Stimulated activated CD4-positive, alpha-beta T cell treated with anti-CD3 and anti-CD28 coated beads, Interleukin-12 subunit alpha, Interleukin-12 subunit beta, amount 100 ng/mL, for 4 hours (primary cell): ENCODE results near the gene SLC6A16.
"Not testable (repeated sequence)": the region's sequence is repeated elsewhere in the genome, so short reads cannot be mapped to it uniquely, and the experiment has no call there.

Experiments
- DNase-seq: peaks from one replicate; pipeline ENCODE4 v3.0.0-alpha.2; 2020

SLC6A16 gene

DNA sequence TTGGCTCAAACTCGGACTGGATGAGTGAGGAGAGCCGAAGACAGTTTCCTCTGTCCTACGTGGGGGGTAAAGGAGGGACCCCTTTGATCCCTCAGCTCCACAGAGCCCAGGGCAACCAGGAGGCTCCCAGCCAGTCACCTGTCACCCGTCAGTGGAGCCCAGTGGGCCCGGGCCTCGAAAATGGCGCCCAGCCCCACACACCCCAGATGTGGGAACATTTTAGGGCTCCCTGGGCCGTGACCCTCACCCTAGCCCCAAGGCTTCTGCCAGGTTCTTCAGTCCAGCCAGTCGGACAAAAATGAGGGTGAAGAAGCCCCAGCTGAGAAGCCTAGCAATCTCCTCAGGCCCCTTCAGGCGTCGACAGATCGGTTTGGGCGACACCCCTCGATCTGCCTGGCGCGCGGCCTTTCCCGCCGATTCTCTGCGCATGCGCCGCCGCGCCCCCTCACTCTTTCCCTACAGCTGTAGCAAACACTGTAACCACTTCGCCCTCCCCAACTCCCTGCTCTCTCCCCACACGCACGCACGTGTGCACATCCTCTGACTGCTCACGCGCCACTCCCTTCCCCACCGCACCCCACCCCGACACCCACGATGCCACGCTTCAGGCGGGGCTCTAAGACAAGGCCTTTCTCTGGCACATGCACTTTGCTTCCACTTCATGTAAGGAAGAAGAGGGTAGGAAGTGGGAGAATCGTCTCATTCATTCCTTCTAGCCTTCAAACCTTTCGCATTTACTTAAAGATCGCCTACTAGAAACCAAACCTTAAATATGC lies at the start of gene SLC6A16:
TSS of gene SLC6A16 (minus strand) at position 391 of the 776 bp plus-strand sequence. CDS start 13,844 bp downstream, outside the sequence.
- no peak for DNase-seq

DNA sequence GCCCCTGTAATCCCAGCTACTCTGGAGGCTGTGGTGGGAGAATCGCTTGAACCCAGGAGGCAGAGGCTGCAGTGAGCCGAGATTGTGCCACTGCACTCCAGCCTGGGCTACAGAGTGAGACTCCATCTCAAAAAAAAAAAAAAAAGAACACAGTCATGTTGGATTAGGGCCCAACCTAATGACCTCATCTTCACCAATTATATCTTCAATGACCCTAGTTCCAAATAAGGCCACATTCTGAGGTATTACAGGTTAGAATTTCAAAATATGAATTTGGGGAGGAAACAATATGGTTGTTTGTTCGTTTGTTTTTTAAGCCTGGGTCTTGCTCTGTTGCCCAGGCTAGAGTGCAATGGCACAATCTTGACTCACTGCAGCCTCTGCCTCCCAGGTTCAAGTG lies 48.2 kb upstream of the SLC6A16 start:
- DNase-seq: not testable (repeated sequence)

DNA sequence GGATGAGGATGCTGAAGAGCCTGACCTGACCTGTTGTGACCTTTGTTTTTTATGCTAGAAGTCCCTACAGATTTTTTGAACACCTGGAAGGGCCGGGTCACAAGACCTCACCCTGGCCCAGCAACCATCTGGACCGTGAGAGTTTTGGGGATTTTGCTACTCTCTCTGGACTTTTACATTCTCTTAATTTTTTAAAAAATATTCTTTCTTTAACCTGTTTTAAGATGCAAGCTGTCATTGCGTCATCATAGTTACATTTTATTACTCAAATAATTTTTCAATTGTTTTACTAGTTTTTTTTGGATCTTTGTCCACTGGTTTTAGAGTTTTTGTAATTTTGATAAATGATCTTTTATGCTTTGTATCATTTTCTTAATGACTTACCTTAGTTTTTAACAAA lies 46.2 kb upstream of the SLC6A16 start:
- DNase-seq: no peak

DNA sequence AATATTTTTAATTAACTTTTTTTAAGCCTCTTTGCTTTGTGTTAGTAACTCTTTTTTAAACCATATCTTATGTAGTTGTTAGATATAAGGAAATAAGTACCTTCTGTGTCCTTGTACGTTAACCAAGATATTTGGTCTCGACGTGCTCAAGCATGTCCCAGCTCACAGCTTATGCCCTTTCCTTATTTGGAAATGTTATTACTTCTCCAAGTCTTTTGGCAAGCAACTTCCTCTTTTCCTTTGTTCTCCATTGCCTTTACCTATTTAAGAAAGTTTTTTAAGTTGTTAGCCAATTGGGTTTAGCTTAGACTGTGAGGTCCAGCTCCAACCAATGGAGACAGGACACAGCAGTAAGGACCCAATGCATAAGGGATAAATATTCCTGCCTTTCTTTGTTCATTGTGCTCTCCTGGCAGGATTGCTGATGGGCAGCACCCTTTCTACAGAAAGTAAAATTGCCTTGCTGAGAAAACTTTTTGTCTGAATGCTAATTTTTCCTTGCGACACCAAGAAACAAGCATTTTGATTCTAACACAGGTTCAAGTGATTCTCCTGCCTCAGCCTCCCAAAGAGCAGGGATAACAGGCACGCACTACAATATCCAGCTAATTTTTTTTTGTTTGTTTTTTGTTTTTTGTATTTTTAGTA lies 43.8 kb upstream of the SLC6A16 start:
- no peak for DNase-seq

DNA sequence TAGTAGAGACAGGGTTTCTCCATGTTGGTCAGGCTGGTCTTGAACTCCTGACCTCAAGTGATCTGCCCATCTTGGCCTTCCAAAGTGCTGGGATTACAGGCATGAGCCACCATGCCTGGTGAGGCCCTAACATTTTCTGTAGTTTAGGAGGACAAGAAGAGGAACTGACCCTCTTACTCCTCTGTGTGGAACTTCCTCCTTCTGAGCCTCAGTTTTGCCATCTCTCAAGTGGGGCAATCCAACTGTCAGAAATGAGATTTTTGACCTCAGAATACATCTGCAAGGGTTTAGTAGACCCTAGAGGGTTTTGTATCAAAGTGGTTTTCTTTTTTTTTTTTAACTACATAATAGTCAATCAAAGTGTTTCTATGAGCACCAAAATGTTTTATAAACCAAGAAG lies 41.1 kb upstream of the SLC6A16 start:
- no peak for DNase-seq

DNA sequence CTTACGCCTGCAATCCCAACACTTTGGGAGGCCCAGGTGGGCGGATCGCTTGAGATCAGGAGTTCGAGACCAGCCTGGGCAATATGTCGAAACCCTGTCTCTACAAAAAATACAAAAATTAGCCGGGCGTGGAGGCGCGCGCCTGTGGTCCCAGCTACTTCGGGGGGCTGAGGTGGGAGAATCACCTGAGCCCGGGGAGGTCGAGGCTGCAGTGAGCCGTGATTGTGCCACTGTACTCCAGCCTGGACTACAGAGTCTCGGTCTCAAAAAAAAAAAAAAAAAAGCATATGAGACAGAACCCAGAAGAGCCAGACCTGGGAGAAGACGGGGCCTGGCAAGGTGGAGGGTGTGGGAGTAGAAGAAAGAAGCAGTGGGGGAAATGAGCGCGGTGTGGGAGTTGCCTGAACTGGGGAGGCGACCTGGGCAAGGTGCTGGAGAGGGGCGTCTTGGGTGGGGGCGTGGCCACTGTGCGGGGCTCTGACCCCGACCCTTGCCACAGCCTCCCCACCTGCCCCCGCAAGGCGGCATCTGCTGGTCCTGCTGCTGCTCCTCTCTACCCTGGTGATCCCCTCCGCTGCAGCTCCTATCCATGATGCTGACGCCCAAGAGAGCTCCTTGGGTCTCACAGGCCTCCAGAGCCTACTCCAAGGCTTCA lies 39.2 kb upstream of the SLC6A16 start:
- no peak for DNase-seq

DNA sequence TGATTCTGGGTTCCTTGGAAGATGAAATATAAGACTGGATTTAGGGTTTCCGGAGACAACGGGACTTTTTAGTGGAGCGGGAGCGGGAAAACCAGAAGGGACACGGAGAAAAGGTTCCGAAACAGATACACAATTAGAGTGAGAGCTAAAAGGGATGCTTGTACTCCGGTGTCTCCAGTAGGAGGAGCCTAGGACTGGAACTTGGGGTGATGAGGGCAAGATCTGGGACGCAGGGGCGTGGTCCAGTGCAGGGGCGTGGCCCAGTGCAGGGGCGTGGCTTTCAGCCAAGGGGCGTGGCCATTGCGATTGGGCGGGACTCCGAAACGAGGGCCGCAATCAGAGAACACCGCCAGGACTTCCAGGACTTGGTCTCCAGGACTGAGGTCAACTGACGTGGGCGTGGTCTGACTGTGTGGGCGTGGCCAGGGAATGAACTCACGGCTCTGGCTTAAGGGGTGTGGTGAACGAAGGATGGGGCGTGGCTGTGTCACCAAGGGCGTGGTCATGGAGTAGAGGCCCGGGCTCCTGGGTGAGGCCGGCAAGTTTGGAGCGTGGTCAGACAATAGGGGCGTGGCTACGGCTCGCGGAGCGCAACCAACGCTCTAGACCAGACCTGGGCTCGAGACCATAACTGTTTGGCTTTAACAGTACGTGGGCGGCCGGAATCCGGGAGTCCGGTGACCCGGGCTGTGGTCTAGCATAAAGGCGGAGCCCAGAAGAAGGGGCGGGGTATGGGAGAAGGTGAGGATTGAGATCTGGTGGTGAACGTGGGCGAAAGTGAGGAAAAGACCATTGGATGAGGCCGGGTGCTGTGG lies 38.5 kb upstream of the SLC6A16 start, which contains the start of gene DKKL1:
TSS of gene DKKL1 (plus strand) at position 610 of the 815 bp plus-strand sequence. CDS start at position 732, 122 bp downstream.
- peak; percentile 46 for DNase-seq

DNA sequence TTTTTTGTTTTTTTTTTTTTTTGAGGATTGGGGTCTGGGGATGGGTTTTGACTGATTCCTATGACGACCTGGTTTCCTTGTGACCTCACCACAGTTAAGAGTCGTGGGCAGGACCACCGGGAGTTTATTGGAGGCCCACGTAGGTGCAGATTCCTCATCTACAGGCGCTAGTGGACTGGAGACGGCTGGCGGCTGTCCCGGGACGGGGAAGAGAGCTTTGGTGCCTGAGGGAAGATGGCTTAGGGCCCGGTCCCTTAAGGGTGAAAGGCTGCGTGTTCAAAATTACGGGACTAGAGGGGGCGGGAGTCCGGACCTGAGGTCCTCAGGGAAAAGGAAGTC lies 37.9 kb upstream of the SLC6A16 start:
- no peak for DNase-seq

DNA sequence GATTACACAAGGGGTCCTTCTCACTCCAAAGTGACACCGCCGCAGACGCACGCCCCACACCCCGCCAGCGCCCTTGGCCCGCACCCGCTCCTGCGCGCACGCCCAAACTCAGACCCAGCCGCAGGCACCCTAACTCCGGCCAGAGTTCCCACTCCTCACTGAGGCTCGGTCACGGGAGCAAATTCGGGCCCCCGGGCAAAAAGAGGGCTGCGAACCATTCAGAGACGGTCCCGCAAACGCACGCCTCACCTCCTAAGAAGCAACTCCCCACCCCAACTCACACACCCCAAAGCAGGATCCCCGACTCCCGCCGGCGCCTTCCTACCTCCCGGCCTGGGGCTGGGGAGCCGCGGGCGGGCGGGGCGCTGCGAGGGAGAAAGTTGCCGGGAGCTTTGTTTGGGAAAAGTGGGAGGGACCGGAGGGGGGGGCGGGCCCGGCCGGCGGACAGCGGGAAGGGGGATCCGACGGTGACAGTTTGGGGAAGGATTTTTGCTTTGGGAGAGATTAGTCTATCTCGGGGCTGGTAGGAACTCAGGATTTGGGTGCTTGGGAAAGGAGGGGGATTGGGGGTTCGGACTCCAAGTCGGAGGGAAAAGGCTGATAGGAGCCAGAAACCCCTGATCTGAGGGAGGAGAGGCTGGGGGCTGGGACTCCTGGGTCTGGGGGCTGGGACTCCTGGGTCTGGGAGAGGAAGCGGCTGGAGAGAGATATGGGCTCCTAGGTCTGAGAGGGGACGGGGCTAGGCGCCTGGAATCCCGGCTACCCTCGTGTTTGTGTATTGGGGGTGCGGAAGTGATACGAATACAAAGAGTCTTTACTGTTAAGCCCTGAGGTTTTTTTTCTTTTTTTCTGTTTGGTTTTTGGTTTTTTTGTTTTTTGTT lies 37.3 kb upstream of the SLC6A16 start, which contains the start of gene TEAD2:
TSS of gene TEAD2 (minus strand) at position 369 of the 881 bp plus-strand sequence. CDS start 2,341 bp downstream, outside the sequence.
- DNase-seq: no peak

DNA sequence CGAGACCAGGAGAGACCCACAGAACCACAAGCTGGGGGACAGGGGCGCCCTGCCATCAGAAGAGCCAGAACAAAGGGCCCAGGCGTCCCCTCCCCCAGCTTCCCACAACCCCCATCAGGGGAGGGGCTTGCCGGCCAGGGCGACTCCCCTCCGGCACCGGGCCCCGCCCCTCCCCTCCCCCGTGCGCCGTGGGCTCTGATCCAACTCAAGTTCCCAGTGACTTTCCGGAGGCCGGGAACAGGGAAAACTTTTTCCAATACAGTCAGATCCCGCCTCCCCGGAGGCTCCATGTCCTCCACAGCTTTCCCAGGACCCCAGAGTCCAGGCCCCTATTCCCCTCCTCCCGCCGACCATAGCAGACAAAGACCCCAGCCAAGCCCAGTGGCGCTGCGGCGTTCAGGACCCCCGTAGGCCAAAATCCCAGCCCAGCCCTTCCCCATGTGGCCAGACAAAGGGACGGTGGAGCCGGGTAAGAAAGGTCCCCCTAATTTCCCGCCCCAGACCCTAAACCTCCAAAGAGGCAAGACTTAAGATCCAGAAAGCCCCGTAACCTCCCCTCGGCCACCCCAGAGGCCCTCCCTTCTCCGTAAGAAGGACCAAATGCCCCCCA lies 36.6 kb upstream of the SLC6A16 start:
- DNase-seq: no peak

DNA sequence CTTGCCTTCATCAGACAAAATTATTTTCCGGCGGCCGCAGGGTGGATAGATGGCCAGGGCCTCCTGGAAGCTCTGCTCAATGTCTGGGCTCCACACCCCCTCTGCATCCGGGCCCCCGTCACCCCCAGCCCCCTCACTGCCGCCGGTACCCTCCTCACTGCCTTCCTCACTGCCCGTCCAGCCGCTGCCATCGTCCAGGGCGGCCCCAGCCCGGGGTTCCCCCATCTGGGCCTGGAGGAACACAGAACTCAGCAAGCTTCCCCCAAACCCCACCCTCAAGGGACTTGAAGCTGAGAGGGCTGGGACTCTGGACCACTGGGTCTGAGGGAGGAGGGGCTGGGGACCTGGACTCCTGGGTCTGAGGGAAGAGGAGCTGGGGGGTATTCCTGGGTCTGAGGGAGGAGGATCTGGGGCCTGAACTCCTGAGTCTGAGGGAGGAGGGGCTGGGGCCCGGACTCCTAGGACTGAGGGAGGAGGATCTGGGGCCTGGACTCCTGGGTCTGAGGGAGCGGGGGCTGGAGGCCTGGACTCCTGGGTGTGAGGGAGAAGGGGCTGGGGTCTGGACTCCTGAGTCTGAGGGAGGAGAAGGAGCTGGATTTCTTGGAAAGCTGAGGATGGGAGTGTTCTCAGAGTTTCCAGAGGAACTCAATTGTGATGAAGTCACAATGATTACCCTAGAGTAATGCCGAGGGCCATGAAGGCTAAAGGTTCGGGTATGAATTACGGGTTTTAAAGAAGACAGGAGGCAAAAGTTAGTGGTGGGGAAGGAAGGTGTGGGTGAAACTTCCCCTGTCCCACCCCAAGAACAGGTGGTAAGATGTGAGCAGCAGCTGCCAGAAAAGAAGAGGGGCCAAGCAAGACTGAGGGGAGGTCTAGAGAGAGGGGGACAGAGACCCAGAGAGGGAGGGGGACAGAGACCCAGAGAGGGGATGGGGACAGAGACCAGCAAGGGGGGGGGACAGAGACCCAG lies 35.1 kb upstream of the SLC6A16 start:
- no peak for DNase-seq

DNA sequence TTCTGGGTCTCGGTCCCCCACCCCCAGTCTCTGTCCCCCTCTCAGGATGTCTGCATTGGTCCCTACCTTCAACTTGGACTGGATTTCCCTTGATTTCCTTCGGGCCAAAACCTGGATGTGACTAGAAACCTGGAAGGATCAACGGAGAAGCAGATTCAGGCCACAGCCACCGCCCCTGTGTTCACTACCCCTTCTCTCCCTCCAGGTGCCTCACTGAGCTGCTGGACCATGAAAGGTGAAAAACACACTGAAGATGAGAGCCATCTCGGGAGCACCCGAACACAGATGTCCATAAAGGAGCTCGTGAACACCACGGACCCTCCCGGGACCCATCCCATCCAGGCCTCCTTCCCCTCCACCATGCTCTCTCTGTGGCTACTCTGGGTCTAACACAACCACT lies 32.2 kb upstream of the SLC6A16 start:
- no peak for DNase-seq

DNA sequence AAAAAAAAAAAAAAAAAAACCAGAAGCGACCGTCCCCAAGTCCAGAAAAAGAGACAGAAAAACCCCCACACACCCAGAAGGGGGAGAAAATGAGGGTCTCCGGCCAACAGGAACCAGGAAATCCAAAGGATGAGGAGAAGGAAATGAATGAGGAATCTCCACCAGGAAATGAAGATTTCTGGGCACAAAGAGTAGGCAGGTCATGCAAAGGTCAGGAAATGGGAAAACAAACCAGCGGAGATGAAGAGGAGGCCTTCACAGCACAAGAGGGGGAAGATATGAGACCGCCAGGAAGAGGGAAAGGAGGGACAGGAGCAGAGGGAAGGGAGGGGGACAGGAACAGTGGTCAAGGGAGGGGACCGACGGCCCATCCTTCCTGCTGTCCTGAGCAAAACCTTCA lies 31.4 kb upstream of the SLC6A16 start:
- no peak for DNase-seq

DNA sequence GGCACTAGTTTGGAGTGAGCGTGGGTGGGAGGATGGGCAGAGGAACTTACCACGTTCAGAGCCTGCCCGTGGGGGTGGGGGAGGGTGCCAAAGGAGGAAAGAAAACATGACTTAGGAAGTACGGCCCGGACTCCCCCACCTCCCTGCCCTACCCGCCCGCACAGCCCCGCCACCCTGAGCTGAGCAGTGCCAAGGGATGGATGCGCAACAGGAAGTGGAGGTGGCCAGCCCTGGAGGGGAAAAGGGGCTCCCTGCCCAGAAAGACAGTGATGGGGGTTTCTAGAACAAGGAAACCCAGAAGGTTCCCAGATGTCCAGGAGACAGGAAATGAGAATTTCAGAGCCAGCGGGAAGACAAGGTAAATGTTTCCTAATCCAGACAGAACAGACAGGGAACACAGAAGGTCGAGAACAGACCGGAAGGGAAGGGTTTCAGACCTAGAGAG lies 30.9 kb upstream of the SLC6A16 start:
- DNase-seq: no peak

DNA sequence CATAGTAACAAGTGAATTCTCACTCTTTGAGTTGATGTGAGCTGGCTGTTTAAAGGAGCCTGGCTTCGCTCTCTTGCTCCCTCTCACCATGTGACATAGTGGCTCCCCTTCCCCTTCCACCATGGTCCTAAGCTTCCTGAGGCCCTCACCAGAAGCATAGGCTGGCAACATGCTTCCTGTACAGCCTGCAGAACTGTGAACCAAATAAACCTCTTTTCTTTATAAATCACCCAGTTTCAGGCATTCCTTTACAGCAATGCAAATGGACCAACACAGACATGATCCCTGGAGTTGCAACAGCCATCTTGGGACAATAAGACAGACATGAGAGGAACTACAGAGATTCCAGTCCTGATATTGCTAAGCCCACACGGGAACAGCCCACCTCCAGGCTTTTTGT lies 24.6 kb upstream of the SLC6A16 start:
- no peak for DNase-seq

DNA sequence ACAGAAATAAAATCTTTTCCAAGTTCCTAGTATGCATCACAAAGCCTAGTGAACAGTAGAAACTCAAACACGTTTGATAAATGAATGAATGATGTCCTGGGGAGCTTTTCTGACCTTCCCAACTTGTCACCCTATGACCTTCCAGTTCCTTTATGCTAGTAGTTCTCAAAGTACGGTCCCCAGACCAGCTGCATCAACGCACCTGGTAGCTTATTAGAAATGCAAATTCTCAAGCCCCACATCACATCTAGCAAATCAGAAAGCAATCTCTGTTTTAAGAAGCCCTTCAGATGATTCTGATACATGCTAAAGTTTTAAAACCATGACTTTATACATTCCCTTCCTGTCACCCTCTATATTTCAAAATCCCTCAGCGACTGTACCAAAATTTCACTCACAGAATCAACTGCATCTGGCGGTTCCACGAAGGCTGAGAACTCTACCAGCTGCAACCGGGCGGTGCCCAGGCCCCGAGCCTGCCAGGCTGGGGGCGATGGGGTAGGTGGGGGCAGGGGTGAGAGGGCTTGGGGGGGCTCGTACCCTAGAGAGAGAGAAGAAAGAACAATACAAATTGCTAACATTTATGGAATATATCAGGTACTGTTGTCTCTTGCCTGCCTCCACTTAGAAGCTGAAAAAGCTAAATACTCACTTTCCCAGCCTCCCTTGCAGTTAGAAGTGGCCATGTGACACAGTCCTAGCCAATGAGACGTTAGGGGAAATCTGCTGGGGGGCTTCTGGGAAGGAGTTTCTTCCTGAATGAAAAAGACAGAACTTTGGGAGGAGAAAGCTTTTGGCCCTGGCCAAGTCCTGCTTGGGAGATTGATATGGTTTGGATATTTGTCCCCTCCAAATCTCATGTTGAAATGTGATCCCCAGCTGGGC lies 23.6 kb upstream of the SLC6A16 start:
- no peak for DNase-seq

DNA sequence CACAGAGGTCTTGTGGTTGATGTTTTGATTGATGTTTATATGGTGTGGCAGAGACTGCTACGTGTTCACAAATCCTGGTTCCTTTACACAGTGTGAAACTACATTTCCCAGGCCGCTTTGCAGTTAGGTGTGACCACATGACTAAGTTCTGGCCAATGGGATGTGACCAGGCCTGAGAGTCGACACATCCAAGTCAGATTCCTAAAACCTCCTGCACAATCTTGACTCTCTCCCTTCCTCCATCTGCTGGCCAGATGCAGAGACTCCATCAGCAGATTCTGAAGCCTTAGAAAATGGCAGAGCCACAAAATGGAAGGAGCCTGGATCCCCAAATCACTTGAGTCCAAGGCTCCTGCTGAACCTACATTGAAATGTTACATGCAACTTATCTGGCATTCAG lies 22.8 kb upstream of the SLC6A16 start:
- DNase-seq: no peak

DNA sequence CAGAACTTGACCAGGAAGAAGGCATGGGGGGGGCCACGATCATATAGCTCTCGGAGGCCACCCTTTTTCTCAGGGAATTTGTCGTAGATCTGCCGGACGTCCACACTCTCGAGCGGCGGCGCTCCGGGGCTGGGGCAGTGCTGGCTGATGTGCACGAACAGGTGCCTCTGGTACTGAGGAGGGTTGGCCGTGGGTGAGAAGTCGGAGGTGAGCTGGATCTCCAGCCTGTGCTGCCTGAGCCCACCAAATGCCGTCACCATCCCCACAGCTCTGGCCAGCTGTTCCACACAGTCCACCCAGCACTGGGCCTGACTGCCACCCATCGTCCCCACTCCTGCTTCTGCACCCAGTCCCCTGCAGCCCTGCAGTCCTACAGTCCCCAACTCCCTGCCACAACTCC lies 22.2 kb upstream of the SLC6A16 start:
- DNase-seq: no peak
